Skeletal muscle satellite cell (primary cell): Measurements from ENCODE around the gene HAGH.

ENCODE experiments used
- H3K27me3 ChIP-seq: 2 replicates; pipeline ENCODE4 v1.7.0; 2013; ENCODE audit warnings: low read length; ENCODE audit not compliant: control insufficient read depth, insufficient read depth
- H3K36me3 ChIP-seq: 2 replicates; pipeline ENCODE4 v1.7.0; 2013; ENCODE audit warnings: mild to moderate bottlenecking, control low read depth, low read length; ENCODE audit not compliant: insufficient read depth
- H3K4me1 ChIP-seq: 2 replicates; pipeline ENCODE4 v1.7.0; 2013; ENCODE audit warnings: low read length; ENCODE audit not compliant: control insufficient read depth, insufficient read depth
- H3K4me2 ChIP-seq: 2 replicates; pipeline ENCODE4 v1.7.0; 2013; ENCODE audit warnings: mild to moderate bottlenecking, low read length
- H3K4me3 ChIP-seq: 2 replicates; pipeline ENCODE4 v1.7.0; 2013; ENCODE audit warnings: low read length
- H3K9ac ChIP-seq: 2 replicates; pipeline ENCODE4 v1.7.0; 2013; ENCODE audit warnings: mild to moderate bottlenecking, low read depth, low read length, moderate library complexity
- H3K9me3 ChIP-seq: replicated peaks from 2 replicates; pipeline ENCODE4 v1.7.0; 2013; ENCODE audit warnings: mild to moderate bottlenecking, control low read depth, low read length

The HAGH gene

DNA sequence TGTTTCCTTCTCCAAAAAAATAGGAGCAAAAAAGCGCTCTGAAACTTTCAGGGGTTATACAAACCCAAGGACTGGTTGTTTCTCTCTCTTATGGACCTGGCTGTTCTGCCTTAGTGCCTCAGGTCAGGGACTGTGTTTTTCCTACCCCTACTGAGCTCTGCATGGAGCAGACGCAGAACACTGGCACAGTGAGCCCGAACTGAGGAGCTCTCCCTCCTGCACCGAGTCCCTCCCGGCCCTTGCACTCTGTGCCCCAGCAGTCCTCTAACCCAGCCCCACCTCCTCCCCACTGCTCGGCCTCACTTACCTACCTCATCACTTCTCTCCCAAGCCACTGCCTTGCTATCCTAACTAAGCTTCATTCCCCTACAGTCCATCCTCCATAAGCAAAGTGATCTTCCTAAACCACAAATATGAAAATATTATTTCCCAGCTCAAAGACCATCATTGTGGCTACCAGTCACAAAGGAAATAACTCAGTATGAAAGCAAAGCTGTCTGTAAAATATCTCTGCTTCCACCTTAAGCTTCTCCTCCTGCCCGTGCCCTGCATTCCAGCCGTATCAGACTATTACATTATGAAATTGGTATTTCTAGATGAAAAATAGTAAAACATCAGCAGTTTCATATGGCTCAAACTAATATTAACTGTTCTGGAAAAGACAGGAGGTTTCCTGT is 31.7 kb upstream of the HAGH start:
- peaks cover 71% of the 10 kb centered on the region for H3K27me3 ChIP-seq
- H3K9ac ChIP-seq, result no peak overlapping the region
- no peak overlapping the region for H3K4me2 ChIP-seq
- H3K4me1 ChIP-seq, result no peaks in the 10 kb centered on the region
- no peaks in the 10 kb centered on the region for H3K36me3 ChIP-seq
- no peaks in the 10 kb centered on the region for H3K9me3 ChIP-seq
- H3K4me3 ChIP-seq, result no peak overlapping the region

DNA sequence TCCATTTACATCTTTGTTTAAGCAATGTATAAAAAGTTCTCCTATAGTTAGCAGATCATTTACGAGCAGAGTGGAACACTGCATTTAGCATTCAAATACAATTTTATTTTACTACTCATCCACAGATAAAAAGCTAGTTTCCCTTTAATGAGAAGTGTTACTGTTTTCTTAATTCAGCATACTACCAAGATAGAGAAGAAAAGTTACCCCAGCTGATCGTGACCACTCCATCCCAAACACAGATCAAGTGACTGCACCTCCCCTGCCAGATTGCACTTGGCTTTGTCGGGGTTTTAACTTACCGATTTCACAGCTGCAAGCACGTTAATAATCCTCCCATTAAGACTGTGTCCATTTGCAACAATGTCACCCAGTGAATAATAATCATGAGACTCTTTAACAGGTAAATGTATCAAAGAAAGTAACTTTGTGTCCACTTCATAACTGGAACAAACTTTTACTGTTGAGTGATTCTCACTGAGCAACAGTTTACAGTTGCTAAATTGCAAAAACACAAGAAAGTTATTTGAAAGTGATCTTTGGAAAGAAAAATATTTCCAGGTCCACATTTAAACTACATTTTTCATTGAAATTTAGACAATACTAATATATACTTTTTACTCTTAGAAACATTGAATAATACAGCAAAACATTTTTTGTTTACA is 30.9 kb upstream of the HAGH start:
- H3K4me2 ChIP-seq, result no peak overlapping the region
- H3K36me3 ChIP-seq, result no peaks in the 10 kb centered on the region
- H3K9ac ChIP-seq, result no peak overlapping the region
- peaks cover 76% of the 10 kb centered on the region for H3K27me3 ChIP-seq
- H3K4me1 ChIP-seq, result no peaks in the 10 kb centered on the region
- H3K9me3 ChIP-seq, result no peaks in the 10 kb centered on the region
- no peak overlapping the region for H3K4me3 ChIP-seq

DNA sequence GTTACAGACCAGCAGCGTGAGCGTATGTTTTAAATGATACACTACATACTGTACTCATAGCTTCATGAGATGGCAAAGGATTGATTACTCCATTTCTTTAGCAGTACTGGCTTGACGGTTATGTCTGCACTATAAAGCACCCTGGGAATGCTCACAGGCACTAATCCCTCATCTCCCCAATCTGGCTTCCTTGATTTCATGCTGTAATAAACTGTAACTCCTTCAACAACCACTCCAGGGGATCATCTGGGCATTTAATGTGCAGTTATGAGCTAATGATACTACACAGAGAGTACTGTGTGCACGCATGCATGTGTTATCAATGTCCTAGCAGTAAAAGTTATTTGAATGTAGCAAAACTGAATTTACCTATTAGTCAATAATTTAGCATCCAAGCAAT is 25.2 kb upstream of the HAGH start:
- no peaks in the 10 kb centered on the region for H3K4me1 ChIP-seq
- H3K9ac ChIP-seq, result no peak overlapping the region
- H3K27me3 ChIP-seq, result peaks cover 44% of the 10 kb centered on the region
- no peaks in the 10 kb centered on the region for H3K36me3 ChIP-seq
- no peaks in the 10 kb centered on the region for H3K9me3 ChIP-seq
- H3K4me3 ChIP-seq, result no peak overlapping the region
- H3K4me2 ChIP-seq, result no peak overlapping the region

DNA sequence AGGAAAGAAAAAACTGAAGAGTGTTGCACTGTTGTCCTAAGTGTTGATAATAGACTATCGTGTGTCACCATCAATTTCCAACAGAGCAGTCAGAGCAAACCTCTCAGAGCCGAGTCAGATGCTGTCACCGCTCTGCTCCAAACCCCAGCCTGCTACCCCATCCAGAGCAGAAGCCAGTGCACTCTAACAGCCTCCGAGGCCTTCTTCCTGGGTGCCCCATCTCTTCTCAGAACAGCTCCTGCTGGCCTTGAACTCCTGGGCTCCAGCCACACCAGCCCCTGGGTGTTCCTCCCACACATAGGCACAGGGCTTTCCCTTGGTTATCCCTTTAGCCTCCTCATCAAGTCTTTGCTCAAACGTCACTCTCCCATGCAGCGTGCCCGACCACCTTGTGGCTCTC is 24.4 kb upstream of the HAGH start:
- Histone ChIP-seq H3K9me3 (no peaks in the 10 kb centered on the region), H3K4me1 (no peaks in the 10 kb centered on the region)

DNA sequence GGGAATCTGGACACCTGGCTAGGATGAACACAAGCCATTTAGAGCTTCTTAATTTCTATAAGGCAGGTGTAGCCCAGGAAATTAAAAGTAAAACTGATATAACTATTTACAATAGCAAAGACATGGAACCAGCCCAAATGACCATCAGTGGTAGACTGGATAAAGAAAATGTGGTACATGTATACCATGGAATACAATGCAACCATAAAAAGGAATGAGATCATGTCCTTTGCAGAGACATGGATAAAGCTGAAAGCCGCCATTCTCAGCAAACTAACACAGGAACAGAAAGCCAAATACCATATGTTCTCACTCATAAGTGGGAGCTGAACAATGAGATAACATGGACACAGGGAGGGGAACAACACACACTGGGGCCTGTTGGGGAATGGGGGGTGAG is 19.8 kb upstream of the HAGH start:
- Histone ChIP-seq H3K4me2 (no peak overlapping the region), H3K4me1 (no peaks in the 10 kb centered on the region), H3K4me3 (no peak overlapping the region), H3K9ac (no peak overlapping the region), H3K27me3 (peaks cover 22% of the 10 kb centered on the region), H3K36me3 (no peaks in the 10 kb centered on the region), H3K9me3 (no peaks in the 10 kb centered on the region)

More for the DNA sequence above, 24.4 kb upstream of the HAGH start:
- H3K4me3 ChIP-seq, result no peak overlapping the region
- H3K27me3 ChIP-seq, result peaks cover 46% of the 10 kb centered on the region
- no peak overlapping the region for H3K4me2 ChIP-seq
- H3K9ac ChIP-seq, result no peak overlapping the region
- no peaks in the 10 kb centered on the region for H3K36me3 ChIP-seq

DNA sequence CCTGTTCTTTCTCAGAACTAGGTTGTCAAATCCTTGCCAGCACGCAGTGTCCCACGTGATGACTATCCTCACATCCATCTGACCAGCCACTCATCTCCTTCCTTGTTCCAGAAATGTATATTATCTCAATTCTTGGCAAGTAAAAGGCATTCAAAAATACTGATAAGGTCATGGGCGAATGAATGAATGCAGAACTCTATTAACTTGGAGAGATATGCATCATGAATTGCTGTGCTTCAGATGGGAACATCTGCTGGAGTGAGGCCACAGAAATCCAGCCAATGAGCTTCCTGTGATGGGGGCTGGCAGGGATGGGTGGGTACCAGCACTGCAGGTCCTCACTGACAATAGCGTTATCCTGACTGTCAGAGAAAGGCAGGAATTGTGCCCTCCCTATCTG is 19.4 kb upstream of the HAGH start:
- Histone ChIP-seq H3K4me3 (no peak overlapping the region), H3K36me3 (no peaks in the 10 kb centered on the region), H3K9me3 (no peaks in the 10 kb centered on the region), H3K4me1 (no peaks in the 10 kb centered on the region), H3K4me2 (no peak overlapping the region), H3K27me3 (peaks cover 18% of the 10 kb centered on the region), H3K9ac (no peak overlapping the region)

DNA sequence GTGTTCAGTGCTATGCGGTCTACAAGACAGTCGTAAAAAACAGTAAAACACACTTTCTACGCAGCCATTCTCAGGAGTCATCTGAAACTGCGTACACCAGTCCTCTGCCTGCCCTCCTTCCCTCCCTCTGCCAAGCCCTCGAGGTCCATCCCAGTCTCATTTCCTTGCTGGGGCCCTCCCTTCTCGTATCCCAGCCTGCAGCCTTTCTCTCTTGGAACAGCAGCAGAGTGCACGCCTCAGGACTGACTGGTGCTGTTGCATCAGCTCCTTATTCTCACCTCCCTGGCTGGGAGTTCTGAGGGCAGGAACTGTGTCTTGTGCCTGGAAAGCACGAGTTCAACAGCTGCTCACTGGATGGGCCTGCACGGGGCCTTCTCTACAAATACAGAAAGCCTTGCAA is 12.9 kb upstream of the HAGH start:
- H3K4me3 ChIP-seq, result no peak overlapping the region
- H3K4me1 ChIP-seq, result no peaks in the 10 kb centered on the region
- H3K9ac ChIP-seq, result no peak overlapping the region
- H3K9me3 ChIP-seq, result no peaks in the 10 kb centered on the region
- no peak overlapping the region for H3K4me2 ChIP-seq
- no peaks in the 10 kb centered on the region for H3K27me3 ChIP-seq
- H3K36me3 ChIP-seq, result no peaks in the 10 kb centered on the region

DNA sequence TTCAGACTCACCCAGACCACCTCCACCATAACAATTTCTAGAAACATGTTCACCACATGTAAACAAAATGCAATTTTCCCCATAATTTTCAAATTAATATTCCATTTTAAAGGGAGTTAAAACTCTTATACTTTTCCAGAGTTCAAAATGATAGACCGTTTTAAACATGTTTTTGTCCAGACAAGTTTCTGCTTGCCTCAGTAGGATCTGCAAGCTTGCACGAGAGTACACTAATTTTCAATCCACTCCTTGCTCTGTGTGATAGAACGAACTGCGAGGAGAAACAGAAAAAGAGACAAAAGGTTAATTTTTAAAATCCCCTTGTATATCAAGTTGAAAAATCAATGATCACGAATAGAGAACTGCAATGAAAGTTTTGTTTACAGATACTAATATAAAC is 7.5 kb upstream of the HAGH start:
- Histone ChIP-seq H3K4me2 (no peak overlapping the region), H3K9me3 (no peaks in the 10 kb centered on the region), H3K36me3 (peaks cover 3% of the 10 kb centered on the region), H3K4me1 (peaks cover 4% of the 10 kb centered on the region), H3K27me3 (no peaks in the 10 kb centered on the region), H3K4me3 (no peak overlapping the region), H3K9ac (no peak overlapping the region)

DNA sequence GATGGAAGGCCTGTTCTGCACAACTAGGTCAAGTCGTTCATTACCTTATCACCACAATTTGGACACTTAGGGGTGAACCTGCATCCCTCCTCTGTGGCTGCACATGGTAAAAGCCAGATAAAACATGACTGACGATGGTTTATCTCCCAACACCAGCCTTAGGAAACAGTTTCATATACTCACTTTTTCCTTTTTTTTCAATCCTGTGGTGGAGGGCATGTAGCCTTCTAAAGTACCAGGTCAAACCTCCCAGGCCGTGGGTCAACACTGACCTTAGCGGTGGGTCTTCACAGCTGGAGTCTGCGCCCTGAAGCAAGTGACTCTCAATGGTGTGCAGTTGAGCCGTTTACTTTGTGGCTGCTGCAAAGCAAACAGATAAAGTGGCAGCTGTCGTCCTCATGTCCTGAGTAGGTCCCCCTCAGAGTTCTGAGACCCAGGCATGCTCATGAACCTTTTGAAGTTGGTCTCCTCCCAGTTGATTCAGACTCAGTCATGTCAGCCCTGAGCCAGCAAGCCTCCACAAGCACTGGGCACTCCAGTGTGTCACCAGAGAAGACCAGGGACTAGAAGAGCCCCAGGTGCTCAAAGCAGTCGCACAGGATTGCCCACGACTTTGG is 6.3 kb upstream of the HAGH start:
- no peak overlapping the region for H3K4me3 ChIP-seq
- peaks cover 3% of the 10 kb centered on the region for H3K36me3 ChIP-seq
- no peaks in the 10 kb centered on the region for H3K9me3 ChIP-seq
- no peak overlapping the region for H3K4me2 ChIP-seq
- H3K27me3 ChIP-seq, result no peaks in the 10 kb centered on the region
- H3K9ac ChIP-seq, result no peak overlapping the region
- peaks cover 13% of the 10 kb centered on the region for H3K4me1 ChIP-seq

DNA sequence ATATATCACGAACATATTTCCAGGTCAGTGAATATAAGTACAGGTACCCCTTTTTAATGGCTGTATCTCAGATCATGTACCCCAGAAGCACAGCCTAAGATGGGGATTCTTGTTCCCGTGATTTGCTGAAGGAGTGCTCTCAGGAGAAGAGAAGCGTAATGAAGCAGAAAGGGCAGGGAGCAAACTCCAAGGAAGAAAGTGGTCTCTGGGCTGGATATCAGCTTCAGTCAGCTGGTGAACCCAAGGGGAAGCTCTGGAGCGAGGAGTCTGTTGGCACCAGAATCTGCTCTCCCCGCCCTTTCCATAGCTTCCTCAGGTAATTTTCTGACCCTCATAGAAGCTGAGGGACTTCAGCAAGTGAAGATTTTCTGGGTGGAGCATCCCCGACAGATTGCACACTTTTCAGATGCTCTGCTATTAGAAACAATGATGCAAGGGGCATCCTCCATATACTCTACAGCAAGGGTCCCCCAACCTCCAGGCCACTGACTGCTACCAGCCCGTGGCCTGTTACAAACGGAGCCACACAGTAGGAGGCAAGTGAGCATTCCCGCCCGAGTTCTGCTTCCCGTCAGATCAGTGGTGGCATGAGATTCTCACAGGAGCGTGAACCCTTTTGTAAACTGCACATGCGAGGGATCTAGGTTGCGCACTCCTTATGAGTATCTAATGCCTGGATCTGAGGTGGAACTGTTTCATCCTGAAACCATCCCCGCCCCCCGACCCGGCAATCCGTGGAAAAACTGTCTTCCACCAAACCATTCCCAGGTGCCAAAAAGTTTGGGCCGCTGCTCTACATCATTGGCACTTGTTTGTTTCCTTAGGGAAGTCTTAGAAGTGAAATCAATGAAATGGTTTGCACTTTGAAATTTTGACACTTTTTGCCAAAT is 4.8 kb upstream of the HAGH start:
- Histone ChIP-seq H3K4me3 (no peak overlapping the region), H3K27me3 (no peaks in the 10 kb centered on the region), H3K9me3 (no peaks in the 10 kb centered on the region), H3K9ac (no peak overlapping the region), H3K36me3 (peaks cover 3% of the 10 kb centered on the region), H3K4me1 (peaks cover 13% of the 10 kb centered on the region), H3K4me2 (no peak overlapping the region)

DNA sequence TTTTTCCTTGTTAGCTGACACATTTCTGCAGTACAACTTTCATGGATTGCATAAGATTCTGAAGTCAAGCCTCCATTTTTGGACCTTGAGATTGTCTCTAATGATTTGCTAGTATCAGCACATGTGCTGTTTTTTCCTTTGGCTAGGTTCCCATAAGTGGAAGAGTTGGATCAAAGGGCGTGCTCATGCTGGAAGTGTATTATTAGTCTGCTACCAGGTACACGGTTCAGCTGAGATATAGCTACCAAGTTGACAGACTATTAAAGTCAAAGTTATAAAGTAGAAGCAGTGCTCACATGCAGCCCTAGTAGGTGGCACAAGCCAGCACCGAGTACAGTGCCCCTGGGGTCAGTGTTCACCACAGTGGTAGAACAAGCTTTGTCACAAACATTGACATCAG is 3.6 kb upstream of the HAGH start:
- no peak overlapping the region for H3K4me3 ChIP-seq
- no peaks in the 10 kb centered on the region for H3K27me3 ChIP-seq
- H3K36me3 ChIP-seq, result peaks cover 3% of the 10 kb centered on the region
- H3K9ac ChIP-seq, result no peak overlapping the region
- peaks cover 19% of the 10 kb centered on the region for H3K4me1 ChIP-seq
- no peaks in the 10 kb centered on the region for H3K9me3 ChIP-seq
- no peak overlapping the region for H3K4me2 ChIP-seq
